GM18868 (cell line): ENCODE data around the gene UGT1A3.
"Not testable (repeated sequence)": the region's sequence is repeated elsewhere in the genome, so short reads cannot be mapped to it uniquely, and the experiment has no call there.

Experiments used
- ATAC-seq: cut with Tn5 transposase; IDR thresholded peaks from one replicate; pipeline ENCODE4 v1.9.1; 2021; ENCODE audit warnings: mild to moderate bottlenecking, moderate library complexity; ENCODE audit not compliant: unreplicated experiment

The UGT1A3 gene

DNA sequence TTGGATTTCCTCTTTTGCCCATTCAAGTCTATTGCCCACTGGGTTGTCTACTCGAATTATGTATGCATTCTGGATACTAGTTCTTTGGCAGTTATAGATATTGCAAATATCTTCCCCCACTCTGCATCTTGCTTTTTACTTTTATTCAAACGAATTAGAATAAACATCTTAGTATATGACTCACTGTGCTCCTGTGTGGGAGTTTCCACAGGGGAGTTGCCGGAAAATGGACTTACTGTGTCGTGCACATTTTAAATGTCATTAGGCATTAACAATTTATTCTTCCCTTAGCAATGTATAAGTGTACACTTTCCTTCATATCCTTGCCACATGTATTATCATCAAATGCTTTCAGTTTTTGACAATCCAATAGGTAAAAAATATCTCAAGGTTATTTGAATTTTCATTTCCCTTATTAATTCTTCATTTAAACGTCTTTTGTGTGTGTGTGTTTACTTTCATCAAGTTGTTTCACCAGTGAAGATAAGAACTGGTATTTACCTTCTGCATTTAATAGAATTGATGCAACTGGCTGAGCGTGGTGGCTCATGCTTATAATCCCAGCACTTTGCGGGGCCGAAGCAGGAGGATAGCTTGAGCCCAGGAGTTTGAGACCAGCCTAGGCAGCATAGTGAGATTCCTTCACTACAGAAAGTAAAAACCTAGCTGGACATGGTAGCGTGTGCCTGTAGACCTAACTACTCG lies 20.8 kb upstream of the UGT1A3 start:
- no peak for ATAC-seq

DNA sequence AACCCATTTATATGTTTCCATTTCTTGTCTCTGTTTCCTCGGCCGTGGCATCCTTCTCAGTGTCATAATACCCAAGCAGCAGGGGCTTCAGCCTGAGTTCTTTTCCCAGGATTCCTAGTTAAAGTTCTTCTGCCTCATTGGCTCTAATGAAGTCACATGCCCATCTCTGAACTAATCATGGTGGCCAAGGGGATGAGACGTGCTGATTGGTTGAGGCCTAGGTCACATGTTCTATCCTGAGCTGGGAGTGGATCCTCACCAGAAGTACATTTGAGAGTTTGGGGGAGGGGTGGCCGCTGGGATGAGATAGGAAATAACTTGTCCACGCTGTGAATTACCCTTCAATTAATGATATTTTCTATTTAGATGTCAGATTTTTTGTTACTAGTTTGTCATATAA lies 19.9 kb upstream of the UGT1A3 start:
- ATAC-seq, result no peak

DNA sequence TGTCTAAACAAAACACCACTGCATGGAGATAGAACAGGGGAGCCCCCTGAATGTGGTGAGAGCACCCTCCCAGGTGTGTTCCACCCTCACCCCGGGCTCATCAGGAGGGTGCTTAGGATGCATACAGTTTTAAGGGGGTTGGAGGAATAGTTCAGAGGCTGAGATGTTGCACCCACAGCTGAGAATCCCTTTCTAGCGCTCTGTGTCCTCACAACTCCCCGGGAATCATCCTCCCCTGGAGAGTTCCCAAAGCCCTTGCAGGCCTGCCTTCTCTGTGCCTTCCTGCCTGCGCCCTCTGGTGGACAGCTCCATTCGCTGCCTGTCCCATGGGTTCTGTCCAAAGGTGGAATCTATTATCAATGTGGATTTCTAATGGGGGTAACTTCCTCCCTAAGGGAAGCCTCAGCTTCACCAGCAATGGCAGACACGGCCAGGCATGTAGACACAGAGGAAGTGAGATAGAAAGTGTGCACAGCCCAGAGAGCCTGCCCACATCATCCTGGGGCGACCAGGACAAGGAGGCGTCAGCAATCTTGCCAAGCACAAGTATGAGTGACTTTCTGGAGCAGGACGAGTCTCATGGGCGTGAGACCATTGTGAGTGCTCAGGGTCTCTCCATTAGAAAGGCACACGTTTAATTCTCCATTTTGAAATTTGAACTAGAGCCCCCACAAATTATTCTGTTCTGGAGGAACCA lies 17.4 kb upstream of the UGT1A3 start:
- peak; percentile 62 for ATAC-seq

DNA sequence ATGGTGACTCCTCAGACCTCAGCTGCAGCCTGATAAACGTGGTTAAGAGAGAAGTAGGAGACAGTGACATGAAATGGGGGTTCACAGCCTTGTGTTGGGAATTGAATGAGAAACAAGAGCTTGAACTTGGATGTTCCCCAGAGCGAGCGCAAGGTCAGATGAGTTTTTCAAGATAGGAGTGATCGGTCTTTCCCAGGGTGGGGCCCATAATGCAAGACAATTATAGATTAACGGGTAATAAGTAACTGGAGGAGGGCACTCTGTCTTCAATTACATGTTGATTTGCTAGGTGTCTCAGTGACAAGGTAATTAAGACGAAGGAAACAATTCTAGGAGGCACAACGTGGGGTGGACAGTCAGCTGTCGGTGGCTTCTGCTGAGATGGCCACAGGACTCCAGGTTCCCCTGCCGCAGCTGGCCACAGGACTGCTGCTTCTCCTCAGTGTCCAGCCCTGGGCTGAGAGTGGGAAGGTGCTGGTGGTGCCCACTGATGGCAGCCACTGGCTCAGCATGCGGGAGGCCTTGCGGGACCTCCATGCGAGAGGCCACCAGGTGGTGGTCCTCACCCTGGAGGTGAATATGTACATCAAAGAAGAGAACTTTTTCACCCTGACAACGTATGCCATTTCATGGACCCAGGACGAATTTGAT lies 16.1 kb upstream of the UGT1A3 start, which contains the start of gene UGT1A5:
Gene UGT1A5 (plus strand): TSS at position 297 of the 651 bp plus-strand sequence. CDS start 85 bp downstream, at position 382.
- ATAC-seq, result no peak

GRCh38 chr2:233713262-233713615 lies 15.6 kb upstream of the UGT1A3 start:
- ATAC-seq, result no peak

- no peak for ATAC-seq
Measured at GRCh38 chr2:233714121-233714520, 14.7 kb upstream of the UGT1A3 start.

DNA sequence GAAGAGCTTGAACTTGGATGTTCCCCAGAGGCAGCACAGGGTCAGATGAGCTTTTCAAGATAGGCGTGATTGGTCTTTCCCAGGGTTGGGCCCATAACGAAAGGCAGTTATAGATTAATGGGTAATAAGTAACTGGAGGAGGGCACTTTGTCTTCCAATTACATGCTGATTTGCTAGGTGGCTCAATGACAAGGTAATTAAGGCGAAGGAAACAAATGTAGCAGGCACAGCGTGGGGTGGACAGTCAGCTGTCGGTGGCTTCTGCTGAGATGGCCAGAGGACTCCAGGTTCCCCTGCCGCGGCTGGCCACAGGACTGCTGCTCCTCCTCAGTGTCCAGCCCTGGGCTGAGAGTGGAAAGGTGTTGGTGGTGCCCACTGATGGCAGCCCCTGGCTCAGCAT lies 10.3 kb upstream of the UGT1A3 start, which contains the start of gene UGT1A4:
Gene UGT1A4 (plus strand): TSS at position 185 of the 400 bp plus-strand sequence. CDS start 85 bp downstream, at position 270.
- no peak for ATAC-seq

- not testable (repeated sequence) for ATAC-seq
Measured at GRCh38 chr2:233736868-233737653, 8.2 kb downstream of the UGT1A3 start.

GRCh38 chr2:233740870-233741269 lies 12.0 kb downstream of the UGT1A3 start:
- ATAC-seq, result no peak

DNA sequence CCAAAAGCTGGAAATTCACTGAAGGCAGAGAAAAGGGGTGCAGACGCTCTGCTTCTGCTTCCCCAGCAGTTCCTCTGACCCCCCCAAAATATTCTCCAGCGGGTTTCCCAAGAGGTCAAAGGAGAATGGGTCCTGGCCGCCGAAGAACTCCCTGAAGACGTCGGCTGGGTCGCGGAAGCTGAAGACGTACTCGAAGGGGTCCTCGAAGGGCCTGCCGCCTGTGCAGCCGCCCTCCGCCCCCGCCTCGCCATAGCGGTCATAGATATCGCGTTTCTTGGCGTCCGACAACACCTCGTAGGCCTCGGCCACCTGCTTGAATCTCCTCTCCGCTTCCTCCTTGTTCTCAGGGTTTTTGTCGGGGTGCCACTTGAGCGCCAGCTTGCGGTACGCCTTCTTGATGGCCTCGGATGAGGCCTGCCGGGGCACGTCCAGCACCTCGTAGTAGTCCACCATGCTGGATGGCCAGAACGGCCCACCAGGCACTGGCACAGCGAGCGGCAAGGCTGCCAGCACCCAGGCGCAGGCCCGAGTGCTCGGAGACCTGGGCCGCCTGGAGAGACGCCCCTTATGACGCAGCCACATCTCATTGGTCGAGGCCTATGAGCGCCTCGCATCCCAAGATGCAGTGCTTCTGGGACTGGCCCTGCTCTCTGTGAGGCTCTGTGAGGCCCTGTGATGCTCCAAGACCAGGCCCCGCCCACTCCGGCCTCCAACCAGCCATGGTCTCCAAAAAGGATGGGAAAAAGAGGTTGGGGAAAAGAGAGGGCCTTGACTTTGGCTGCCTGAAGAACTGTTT lies 14.8 kb downstream of the UGT1A3 start:
- ATAC-seq, result no peak

DNA sequence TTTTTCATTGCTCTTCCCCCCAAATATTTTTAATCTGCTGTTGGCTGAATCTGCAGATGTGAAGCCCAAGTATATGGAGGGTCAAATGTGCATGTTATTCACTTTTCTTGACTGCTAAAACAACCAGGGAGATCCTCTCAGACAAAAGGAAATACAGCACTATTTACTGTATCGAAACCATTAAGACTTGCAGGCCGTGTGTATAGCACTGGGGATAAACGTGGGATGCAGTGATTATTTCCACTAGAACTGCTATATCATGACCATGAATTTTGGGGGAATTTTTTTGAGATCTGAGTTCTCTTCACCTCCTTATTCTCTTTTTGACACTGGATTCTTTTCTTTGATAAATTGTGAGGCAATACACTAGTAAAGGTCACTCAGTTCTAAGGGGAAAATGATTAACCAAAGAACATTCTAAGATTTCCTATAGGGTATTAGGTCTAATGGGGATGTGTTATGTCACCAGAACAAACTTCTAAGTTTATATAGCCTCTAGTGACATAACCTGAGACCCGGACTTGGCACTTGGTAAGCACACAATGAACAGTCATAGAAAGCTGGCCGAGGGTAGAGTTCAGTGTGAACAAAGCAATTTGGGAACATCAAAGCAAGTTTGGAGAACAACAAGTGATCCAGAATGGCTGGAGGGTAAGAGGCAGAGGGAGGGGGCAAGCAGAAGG lies 16.4 kb downstream of the UGT1A3 start:
- no peak for ATAC-seq

- not testable (repeated sequence) for ATAC-seq
Measured at GRCh38 chr2:233745838-233746237, 17.0 kb downstream of the UGT1A3 start.

GRCh38 chr2:233746475-233747282 lies 17.8 kb downstream of the UGT1A3 start:
- no peak for ATAC-seq

- no peak for ATAC-seq
Measured at GRCh38 chr2:233747283-233747544, 18.4 kb downstream of the UGT1A3 start.

DNA sequence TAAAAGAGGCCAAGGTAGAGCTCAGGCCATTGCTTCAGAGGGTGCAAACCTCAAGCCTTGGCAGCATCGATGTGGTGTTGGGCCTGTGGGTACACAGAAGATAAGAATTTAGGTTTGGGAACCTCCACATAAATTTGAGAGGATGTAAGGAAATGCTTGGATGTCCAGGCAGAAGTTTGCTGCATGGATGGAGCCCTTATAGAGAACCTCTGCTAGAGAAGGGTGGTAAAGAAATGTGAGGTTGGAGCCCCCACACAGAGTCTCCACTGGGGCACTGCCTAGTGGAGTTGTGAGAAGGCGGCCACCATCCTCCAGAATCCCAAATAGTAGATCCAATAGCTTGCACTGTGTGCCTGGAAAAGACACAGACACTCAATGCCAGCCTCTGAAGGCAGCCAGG lies 21.8 kb downstream of the UGT1A3 start:
- ATAC-seq, result not testable (repeated sequence)

DNA sequence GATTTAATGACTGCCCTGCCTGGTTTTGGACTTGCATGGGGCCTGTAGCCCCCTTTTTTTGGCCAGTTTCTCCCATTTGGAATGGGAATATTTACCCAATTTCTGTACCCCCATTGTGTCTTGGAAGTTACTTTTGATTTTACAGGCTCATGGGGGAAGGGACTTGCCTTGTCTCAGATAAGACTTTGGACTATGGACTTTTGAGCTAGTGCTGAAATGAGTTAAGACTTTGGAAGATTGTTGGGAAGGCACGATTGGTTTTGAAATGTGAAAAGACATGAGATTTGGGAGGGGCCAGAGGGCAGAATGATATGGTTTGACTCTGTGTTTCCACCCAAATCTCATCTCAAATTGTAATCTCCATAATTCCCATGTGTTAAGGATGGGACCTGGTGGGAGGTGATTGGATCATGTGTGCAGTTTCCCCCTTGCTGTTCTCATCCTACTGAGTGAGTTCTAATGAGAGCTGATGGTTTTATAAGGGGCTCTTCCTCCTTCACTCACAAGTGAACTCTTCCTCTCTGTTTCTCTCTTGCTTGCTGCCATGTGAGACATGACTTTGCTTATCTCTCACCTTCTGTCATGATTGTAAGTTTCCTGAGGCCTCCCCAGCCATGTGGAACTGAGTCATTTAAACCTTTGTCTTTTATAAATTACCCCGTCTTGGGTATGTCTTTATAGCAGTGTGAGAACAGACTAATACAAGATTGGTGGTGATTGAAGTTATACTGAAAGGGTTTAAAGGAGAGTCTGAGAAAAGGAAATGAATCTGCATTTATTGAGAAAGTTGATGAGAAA lies 22.6 kb downstream of the UGT1A3 start:
- ATAC-seq, result not testable (repeated sequence)

- ATAC-seq, result no peak
Measured at GRCh38 chr2:233754872-233755611, 26.2 kb downstream of the UGT1A3 start.
